ENCODE data around the gene TRIM27.
"Not testable (repeated sequence)": the region's sequence is repeated elsewhere in the genome, so short reads cannot be mapped to it uniquely, and the experiment has no call there.

Gene TRIM27

GRCh38 chr6:28923318-28924102 is at the start of gene TRIM27:
TRIM27 (minus strand) TSS chr6:28923985; CDS start chr6:28923632, 353 bp downstream.
- H3K4me1 ChIP-seq (ENCODE audit: control insufficient read depth, insufficient read depth, low read length), result peaks cover 18% of the 10 kb centered on the region
- peaks cover 31% of the 10 kb centered on the region for H3K36me3 ChIP-seq (ENCODE audit: control insufficient read depth, insufficient read depth, low read length, severe bottlenecking)
- peak within 1 kb of the TSS; percentile 97 for H3K9ac ChIP-seq (ENCODE audit: low read length)
- H3K4me3 ChIP-seq (ENCODE audit: low read length), result peak within 1 kb of the TSS; percentile 82
- H3K27me3 ChIP-seq (replicated peaks; ENCODE audit: control insufficient read depth, insufficient read depth, low read length), result no peaks in the 10 kb centered on the region
- H3K9me3 ChIP-seq (ENCODE audit: control insufficient read depth, low read length), result no peaks in the 10 kb centered on the region
- peak; percentile 96 for DNase-seq (ENCODE audit: low read depth)

GRCh38 chr6:28970056-28970455 is 46.3 kb upstream of the TRIM27 start:
- H3K36me3 ChIP-seq (ENCODE audit: control insufficient read depth, insufficient read depth, low read length, severe bottlenecking); H3K9ac ChIP-seq (ENCODE audit: low read length): not testable (repeated sequence)

GRCh38 chr6:28969129-28969528 is 45.3 kb upstream of the TRIM27 start:
- Histone ChIP-seq H3K36me3 (ENCODE audit: control insufficient read depth, insufficient read depth, low read length, severe bottlenecking) (no peaks in the 10 kb centered on the region), H3K4me3 (ENCODE audit: low read length) (no peak overlapping the region), H3K4me1 (ENCODE audit: control insufficient read depth, insufficient read depth, low read length) (no peaks in the 10 kb centered on the region), H3K27me3 (replicated peaks; ENCODE audit: control insufficient read depth, insufficient read depth, low read length) (no peaks in the 10 kb centered on the region), H3K9me3 (ENCODE audit: control insufficient read depth, low read length) (peaks cover 14% of the 10 kb centered on the region), H3K9ac (ENCODE audit: low read length) (no peak overlapping the region)
- no peak for DNase-seq (ENCODE audit: low read depth)

More at GRCh38 chr6:28970056-28970455, 46.3 kb upstream of the TRIM27 start:
- peaks cover 14% of the 10 kb centered on the region for H3K9me3 ChIP-seq (ENCODE audit: control insufficient read depth, low read length)
- H3K27me3 ChIP-seq (replicated peaks; ENCODE audit: control insufficient read depth, insufficient read depth, low read length); H3K4me1 ChIP-seq (ENCODE audit: control insufficient read depth, insufficient read depth, low read length); DNase-seq (ENCODE audit: low read depth); H3K4me3 ChIP-seq (ENCODE audit: low read length): not testable (repeated sequence)

- Histone ChIP-seq H3K4me1 (ENCODE audit: control insufficient read depth, insufficient read depth, low read length) (no peaks in the 10 kb centered on the region), H3K9me3 (ENCODE audit: control insufficient read depth, low read length) (peaks cover 14% of the 10 kb centered on the region)
Measured at GRCh38 chr6:28968476-28968875, 44.7 kb upstream of the TRIM27 start.

GRCh38 chr6:28965706-28966105 is 41.9 kb upstream of the TRIM27 start:
- Histone ChIP-seq H3K4me1 (ENCODE audit: control insufficient read depth, insufficient read depth, low read length) (no peaks in the 10 kb centered on the region), H3K36me3 (ENCODE audit: control insufficient read depth, insufficient read depth, low read length, severe bottlenecking) (no peaks in the 10 kb centered on the region), H3K27me3 (replicated peaks; ENCODE audit: control insufficient read depth, insufficient read depth, low read length) (peaks cover under 1% of the 10 kb centered on the region), H3K9me3 (ENCODE audit: control insufficient read depth, low read length) (peaks cover 14% of the 10 kb centered on the region), H3K4me3 (ENCODE audit: low read length) (no peak overlapping the region), H3K9ac (ENCODE audit: low read length) (no peak overlapping the region)
- DNase-seq (ENCODE audit: low read depth), result no peak

More at GRCh38 chr6:28968476-28968875, 44.7 kb upstream of the TRIM27 start:
- Histone ChIP-seq H3K9ac (ENCODE audit: low read length) (no peak overlapping the region), H3K27me3 (replicated peaks; ENCODE audit: control insufficient read depth, insufficient read depth, low read length) (no peaks in the 10 kb centered on the region), H3K4me3 (ENCODE audit: low read length) (no peak overlapping the region), H3K36me3 (ENCODE audit: control insufficient read depth, insufficient read depth, low read length, severe bottlenecking) (no peaks in the 10 kb centered on the region)
- DNase-seq (ENCODE audit: low read depth), result no peak

GRCh38 chr6:28960846-28961500 is 37.2 kb upstream of the TRIM27 start:
- no peak overlapping the region for H3K4me3 ChIP-seq (ENCODE audit: low read length)
- H3K36me3 ChIP-seq (ENCODE audit: control insufficient read depth, insufficient read depth, low read length, severe bottlenecking), result no peaks in the 10 kb centered on the region
- no peak for DNase-seq (ENCODE audit: low read depth)
- no peaks in the 10 kb centered on the region for H3K4me1 ChIP-seq (ENCODE audit: control insufficient read depth, insufficient read depth, low read length)
- peaks cover 5% of the 10 kb centered on the region for H3K27me3 ChIP-seq (replicated peaks; ENCODE audit: control insufficient read depth, insufficient read depth, low read length)
- H3K9ac ChIP-seq (ENCODE audit: low read length), result no peak overlapping the region
- no peaks in the 10 kb centered on the region for H3K9me3 ChIP-seq (ENCODE audit: control insufficient read depth, low read length)

GRCh38 chr6:28958561-28959243 is 34.9 kb upstream of the TRIM27 start:
- H3K4me1 ChIP-seq (ENCODE audit: control insufficient read depth, insufficient read depth, low read length); H3K9ac ChIP-seq (ENCODE audit: low read length); DNase-seq (ENCODE audit: low read depth); H3K9me3 ChIP-seq (ENCODE audit: control insufficient read depth, low read length); H3K4me3 ChIP-seq (ENCODE audit: low read length); H3K36me3 ChIP-seq (ENCODE audit: control insufficient read depth, insufficient read depth, low read length, severe bottlenecking): not testable (repeated sequence)
- H3K27me3 ChIP-seq (replicated peaks; ENCODE audit: control insufficient read depth, insufficient read depth, low read length), result peaks cover 11% of the 10 kb centered on the region

GRCh38 chr6:28957795-28958314 is 34.1 kb upstream of the TRIM27 start:
- H3K9me3 ChIP-seq (ENCODE audit: control insufficient read depth, low read length); H3K36me3 ChIP-seq (ENCODE audit: control insufficient read depth, insufficient read depth, low read length, severe bottlenecking); H3K4me3 ChIP-seq (ENCODE audit: low read length); H3K9ac ChIP-seq (ENCODE audit: low read length); DNase-seq (ENCODE audit: low read depth); H3K4me1 ChIP-seq (ENCODE audit: control insufficient read depth, insufficient read depth, low read length): not testable (repeated sequence)
- peaks cover 11% of the 10 kb centered on the region for H3K27me3 ChIP-seq (replicated peaks; ENCODE audit: control insufficient read depth, insufficient read depth, low read length)

- H3K27me3 ChIP-seq (replicated peaks; ENCODE audit: control insufficient read depth, insufficient read depth, low read length), result peaks cover 11% of the 10 kb centered on the region
- H3K9ac ChIP-seq (ENCODE audit: low read length), result no peak overlapping the region
- H3K4me1 ChIP-seq (ENCODE audit: control insufficient read depth, insufficient read depth, low read length), result peaks cover 5% of the 10 kb centered on the region
- no peaks in the 10 kb centered on the region for H3K36me3 ChIP-seq (ENCODE audit: control insufficient read depth, insufficient read depth, low read length, severe bottlenecking)
- H3K9me3 ChIP-seq (ENCODE audit: control insufficient read depth, low read length), result no peaks in the 10 kb centered on the region
- DNase-seq (ENCODE audit: low read depth), result no peak
- H3K4me3 ChIP-seq (ENCODE audit: low read length), result no peak overlapping the region
Measured at GRCh38 chr6:28956331-28956730, 32.5 kb upstream of the TRIM27 start.

GRCh38 chr6:28953585-28954258 is 29.9 kb upstream of the TRIM27 start:
- Histone ChIP-seq H3K27me3 (replicated peaks; ENCODE audit: control insufficient read depth, insufficient read depth, low read length) (peaks cover 6% of the 10 kb centered on the region), H3K4me1 (ENCODE audit: control insufficient read depth, insufficient read depth, low read length) (peaks cover 5% of the 10 kb centered on the region), H3K4me3 (ENCODE audit: low read length) (peak overlapping the region; percentile 88), H3K9me3 (ENCODE audit: control insufficient read depth, low read length) (no peaks in the 10 kb centered on the region), H3K9ac (ENCODE audit: low read length) (peak overlapping the region; percentile 42), H3K36me3 (ENCODE audit: control insufficient read depth, insufficient read depth, low read length, severe bottlenecking) (no peaks in the 10 kb centered on the region)
- peak; percentile 32 for DNase-seq (ENCODE audit: low read depth)

All from adipocyte (in vitro differentiated cells).